ENCODE data around the gene CHMP4A.
A peak's percentile ranks its signal among the peaks of the same experiment; 100 is the strongest.

The CHMP4A gene

GRCh38 chr14:24162093-24162492 lies 51.2 kb downstream of the CHMP4A start:
- no peaks in the 10 kb centered on the region for H3K9me3 ChIP-seq
- no peaks in the 10 kb centered on the region for H3K27me3 ChIP-seq
- no peak for DNase-seq
- H3K36me3 ChIP-seq: peaks cover 12% of the 10 kb centered on the region
- TF ChIP-seq, protein P1, sequence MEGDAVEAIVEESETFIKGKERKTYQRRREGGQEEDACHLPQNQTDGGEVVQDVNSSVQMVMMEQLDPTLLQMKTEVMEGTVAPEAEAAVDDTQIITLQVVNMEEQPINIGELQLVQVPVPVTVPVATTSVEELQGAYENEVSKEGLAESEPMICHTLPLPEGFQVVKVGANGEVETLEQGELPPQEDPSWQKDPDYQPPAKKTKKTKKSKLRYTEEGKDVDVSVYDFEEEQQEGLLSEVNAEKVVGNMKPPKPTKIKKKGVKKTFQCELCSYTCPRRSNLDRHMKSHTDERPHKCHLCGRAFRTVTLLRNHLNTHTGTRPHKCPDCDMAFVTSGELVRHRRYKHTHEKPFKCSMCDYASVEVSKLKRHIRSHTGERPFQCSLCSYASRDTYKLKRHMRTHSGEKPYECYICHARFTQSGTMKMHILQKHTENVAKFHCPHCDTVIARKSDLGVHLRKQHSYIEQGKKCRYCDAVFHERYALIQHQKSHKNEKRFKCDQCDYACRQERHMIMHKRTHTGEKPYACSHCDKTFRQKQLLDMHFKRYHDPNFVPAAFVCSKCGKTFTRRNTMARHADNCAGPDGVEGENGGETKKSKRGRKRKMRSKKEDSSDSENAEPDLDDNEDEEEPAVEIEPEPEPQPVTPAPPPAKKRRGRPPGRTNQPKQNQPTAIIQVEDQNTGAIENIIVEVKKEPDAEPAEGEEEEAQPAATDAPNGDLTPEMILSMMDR (IDR thresholded peaks at IDR 0.05; ENCODE audit: low read depth, low read length): no peak
- peaks cover 8% of the 10 kb centered on the region for H3K4me1 ChIP-seq
- no peak overlapping the region for H3K4me3 ChIP-seq (ENCODE audit: low read depth, low read length)

GRCh38 chr14:24160850-24161804 lies 52.2 kb downstream of the CHMP4A start, which contains the start of gene IRF9:
IRF9 (plus strand) TSS chr14:24161265; CDS start chr14:24162145, 880 bp downstream.
- Histone ChIP-seq H3K4me1 (peaks cover 8% of the 10 kb centered on the region), H3K36me3 (peaks cover 21% of the 10 kb centered on the region), H3K4me3 (ENCODE audit: low read depth, low read length) (peak within 1 kb of the TSS; percentile 65), H3K27me3 (no peaks in the 10 kb centered on the region), H3K9me3 (no peaks in the 10 kb centered on the region)
- TF ChIP-seq, protein P1 (IDR thresholded peaks at IDR 0.05; ENCODE audit: low read depth, low read length): peak; percentile 92
- DNase-seq: peak; percentile 96

GRCh38 chr14:24160499-24160849 lies 52.8 kb downstream of the CHMP4A start:
- no peaks in the 10 kb centered on the region for H3K27me3 ChIP-seq
- H3K36me3 ChIP-seq: peaks cover 26% of the 10 kb centered on the region
- peaks cover 8% of the 10 kb centered on the region for H3K4me1 ChIP-seq
- H3K4me3 ChIP-seq (ENCODE audit: low read depth, low read length): no peak overlapping the region
- no peak for DNase-seq
- no peaks in the 10 kb centered on the region for H3K9me3 ChIP-seq
- TF ChIP-seq, protein P1 (IDR thresholded peaks at IDR 0.05; ENCODE audit: low read depth, low read length): no peak

DNA sequence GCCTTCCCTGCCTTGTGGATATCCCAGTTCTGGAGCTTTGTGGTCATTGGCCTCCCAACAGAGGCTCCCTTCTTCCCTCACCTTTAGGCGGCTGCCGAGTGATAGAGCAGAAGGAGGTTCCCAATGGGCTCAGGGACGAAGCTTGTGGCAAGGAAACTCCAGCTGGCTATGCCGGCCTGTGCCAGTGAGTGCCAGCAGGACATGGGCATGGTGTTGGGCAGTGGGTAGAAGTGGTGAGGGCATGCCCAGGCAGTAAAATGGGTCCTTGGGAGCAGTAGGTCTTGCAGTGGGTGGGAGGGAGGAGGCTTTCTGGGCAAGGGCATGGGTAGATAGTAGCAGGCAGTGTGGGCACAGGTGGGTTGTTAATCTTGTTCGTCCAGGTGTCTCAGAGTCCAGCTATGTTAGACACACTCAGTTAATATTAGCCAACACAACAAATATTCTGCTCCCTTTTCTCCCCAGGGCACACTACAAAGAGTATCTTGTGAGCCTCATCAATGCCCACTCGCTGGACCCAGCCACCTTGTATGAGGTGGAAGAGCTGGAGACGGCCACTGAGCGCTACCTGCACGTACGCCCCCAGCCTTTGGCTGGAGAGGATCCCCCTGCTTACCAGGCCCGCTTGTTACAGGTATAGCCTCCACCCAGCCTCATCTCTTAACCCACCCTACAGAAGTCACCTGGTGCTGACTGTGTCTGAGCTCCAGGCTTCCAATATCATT lies 53.4 kb downstream of the CHMP4A start:
- H3K27me3 ChIP-seq: no peaks in the 10 kb centered on the region
- TF ChIP-seq, protein P1 (IDR thresholded peaks at IDR 0.05; ENCODE audit: low read depth, low read length): no peak
- peaks cover 8% of the 10 kb centered on the region for H3K4me1 ChIP-seq
- H3K4me3 ChIP-seq (ENCODE audit: low read depth, low read length): no peak overlapping the region
- no peak for DNase-seq
- no peaks in the 10 kb centered on the region for H3K9me3 ChIP-seq
- H3K36me3 ChIP-seq: peaks cover 31% of the 10 kb centered on the region

All from BE2C (cell line).